H1 (cell line): ENCODE data around the gene TSC22D4. TPM values are rescaled to one million over a fixed set of nuclear protein-coding genes. Genes with fewer than 3 reads are reported as not detected.

Source experiments
- ATF2 ChIP-seq: IDR thresholded peaks from 2 replicates; pipeline ENCODE4 v1.6.1; 2012; ENCODE audit warnings: low read length, inconsistent platforms
- CBX5 ChIP-seq: fragments of 300-800, 300-1000 bp; sonication (generic); IDR thresholded peaks from 2 replicates; pipeline ENCODE4 v1.7.1; 2016; ENCODE audit warnings: antibody characterized with exemption, low read length, low read depth
- CHD2 ChIP-seq: IDR thresholded peaks from 2 replicates; pipeline ENCODE4 v1.6.1; 2012; ENCODE audit warnings: low read length, improper control_type of control experiment
- CHD7 ChIP-seq: fragments of 300-600 bp; sonication (generic); IDR thresholded peaks from 2 replicates; pipeline ENCODE4 v1.7.1; 2012; ENCODE audit warnings: low read length, moderate library complexity, mild to moderate bottlenecking, inconsistent platforms; ENCODE audit not compliant: insufficient replicate concordance
- CREB1 ChIP-seq: IDR thresholded peaks from 2 replicates; pipeline ENCODE4 v1.6.1; 2012; ENCODE audit warnings: inconsistent platforms
- EZH2 ChIP-seq: fragments of 200-600 bp; sonication (generic); IDR thresholded peaks from 2 replicates; pipeline ENCODE4 v1.7.1; 2012; ENCODE audit warnings: low read depth, mild to moderate bottlenecking, moderate library complexity, low read length, inconsistent platforms; ENCODE audit not compliant: severe bottlenecking
- GABPA ChIP-seq: IDR thresholded peaks from 2 replicates; pipeline ENCODE4 v1.6.1; 2011; ENCODE audit warnings: mild to moderate bottlenecking, low read length, moderate library complexity, borderline replicate concordance; ENCODE audit not compliant: insufficient read depth
- MAX ChIP-seq: IDR thresholded peaks from 2 replicates; pipeline ENCODE4 v1.6.1; 2012; ENCODE audit warnings: inconsistent platforms
- PHF8 ChIP-seq: fragments of 200-600 bp; sonication (generic); conservative IDR thresholded peaks from 2 replicates; pipeline ENCODE4 v1.7.1; 2012; ENCODE audit warnings: low read depth, mild to moderate bottlenecking, inconsistent platforms, low read length, moderate library complexity
- SRF ChIP-seq: IDR thresholded peaks from 2 replicates; pipeline ENCODE4 v1.6.1; 2011; ENCODE audit warnings: mild to moderate bottlenecking, low read depth, low read length, moderate library complexity
- polyA plus RNA-seq, 7 experiments: library from polyadenylated mRNA; depleted of rRNA in 3 of 7; stranded (reverse) in 5 of 7; unstranded in 2 of 7; fragments of >200 nt in 5 of 7; fragments of 200-250 nt in 2 of 7; gene quantifications; 1 replicate in 5 of 7; 2 replicates in 1 of 7; 4 replicates in 1 of 7; pipeline versions ENCODE4 v1.2.1 to v1.2.3, GENCODE V29; 2011 to 2013; ENCODE audit warnings: missing spikeins in 2 of 7, mixed read lengths in 2 of 7
- total RNA-seq: library from RNA; stranded (reverse); fragmentation: NEBNext Ultra II Directional; extraction: Animal tissue kit (Norgen Biotek cat#: 25700); gene quantifications from 2 replicates; pipeline ENCODE4 v1.2.1, GENCODE V29; 2021

TSC22D4 gene
- total and polyA plus RNA-seq, 2 of the 8 experiments (the other 6 are each of a cell fraction or from before 2014, with no cell fraction given), result 13.2 to 20.3 TPM

- TF ChIP-seq CHD7 (no peak), CBX5 (no peak), ATF2 (no peak), CREB1 (no peak), EZH2 (no peak), MAX (no peak), PHF8 (no peak), GABPA (no peak), CHD2 (no peak), SRF (no peak)
Measured at GRCh38 chr7:100520138-100520537, 41.1 kb upstream of the TSC22D4 start (continued).
